GM21390 (cell line): ENCODE data around the gene CHD9.
"Not testable (repeated sequence)": the region's sequence is repeated elsewhere in the genome, so short reads cannot be mapped to it uniquely, and the experiment has no call there.

Source experiments
- ATAC-seq: cut with Tn5 transposase; IDR thresholded peaks from one replicate; pipeline ENCODE4 v1.9.1; 2021; ENCODE audit not compliant: unreplicated experiment

CHD9 gene

DNA sequence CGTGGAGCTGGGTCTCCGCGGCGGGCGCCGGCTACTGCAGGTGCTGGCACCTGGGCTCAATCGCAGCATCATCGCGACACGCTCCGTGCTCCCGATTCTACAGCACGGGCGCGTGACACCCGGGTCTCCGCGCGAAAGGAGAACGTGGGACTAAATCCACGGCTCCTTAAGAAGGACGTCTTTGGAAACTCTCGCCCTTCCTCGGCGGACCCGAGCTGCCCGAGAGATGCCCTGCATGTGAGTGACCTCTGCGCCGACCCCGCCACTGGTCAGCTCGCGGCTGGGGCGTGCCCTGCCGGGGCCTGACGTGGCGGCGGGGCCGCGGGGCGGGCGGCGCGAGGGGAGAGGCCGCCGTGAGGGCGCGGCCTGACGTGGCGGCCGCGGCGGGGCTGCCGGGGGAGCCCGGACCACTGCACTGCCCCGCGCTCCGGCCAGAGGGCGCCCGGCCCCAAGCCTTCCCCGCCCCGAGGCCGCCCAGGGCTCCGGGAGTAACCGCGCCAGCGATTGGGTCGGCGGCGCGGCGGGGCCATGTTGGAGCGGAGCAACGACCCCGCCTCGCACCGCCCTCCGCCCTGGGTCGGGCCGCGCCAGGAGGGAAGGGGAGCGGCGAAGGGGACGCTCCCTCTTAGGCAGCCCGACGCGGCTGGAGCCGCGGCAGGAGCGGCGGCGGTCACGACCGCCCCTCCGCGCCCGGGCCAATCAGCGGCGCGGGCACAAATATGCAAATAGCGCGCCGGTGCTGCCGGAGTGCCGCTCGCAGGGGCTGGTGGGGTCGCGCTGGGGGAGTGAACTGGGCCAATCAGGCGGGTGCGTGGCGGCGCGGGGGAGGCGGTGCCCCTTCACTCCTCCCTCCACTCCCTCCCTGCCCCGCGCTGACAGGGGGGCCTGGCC, 75.6 kb downstream of the CHD9 start:
- peak; percentile 82 for ATAC-seq

DNA sequence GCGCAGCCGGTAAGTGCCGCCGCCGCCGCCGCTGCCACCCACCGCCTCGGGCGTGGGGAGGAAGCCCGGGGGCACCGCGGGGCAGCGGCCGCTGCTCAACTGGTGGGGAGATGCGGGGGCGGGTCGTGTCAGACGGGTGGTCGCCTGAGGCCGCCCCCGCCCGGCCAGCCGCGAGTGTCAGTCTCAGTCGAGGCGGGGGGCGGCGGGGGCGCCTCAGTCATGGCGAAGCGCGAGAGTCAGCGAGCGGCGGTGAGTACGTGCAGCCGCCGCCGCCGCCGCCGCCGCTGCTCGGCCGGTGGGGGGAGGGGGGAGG, 76.2 kb downstream of the CHD9 start:
- no peak for ATAC-seq

DNA sequence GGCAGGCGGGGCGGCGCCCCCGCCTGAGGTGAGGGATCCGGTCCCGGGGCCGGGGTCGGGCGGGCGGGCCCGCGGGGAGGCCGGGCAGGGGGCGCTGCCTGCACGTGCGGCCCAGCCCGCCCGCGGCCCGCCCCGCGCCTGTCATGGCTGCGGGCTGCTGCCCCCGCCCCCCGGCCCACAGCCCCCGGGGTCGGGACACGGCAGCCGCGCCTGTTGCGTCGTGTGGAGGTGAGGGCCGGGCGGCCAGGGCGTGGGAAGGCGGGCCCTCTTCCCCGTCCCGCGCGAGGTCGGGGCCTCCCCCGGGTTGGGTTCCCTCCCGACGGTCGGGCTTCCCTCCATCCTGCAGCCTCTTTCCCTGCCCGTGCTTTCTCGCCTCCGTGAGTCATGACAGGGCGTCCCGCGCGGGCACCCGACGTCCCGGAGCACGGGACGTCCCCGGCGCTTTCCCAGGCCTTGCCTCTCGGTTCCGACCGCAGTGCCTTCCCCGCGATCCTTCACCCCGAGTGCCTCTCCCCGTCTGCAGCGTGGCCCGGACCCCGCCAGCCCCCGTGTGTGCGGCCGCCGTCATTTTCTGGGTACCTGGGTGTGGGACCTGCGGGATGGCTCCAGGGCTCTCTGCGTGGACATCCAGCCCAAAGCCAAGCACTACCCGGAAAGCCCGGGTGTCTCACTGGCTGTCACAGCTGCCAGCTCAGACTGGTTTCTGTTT, 76.7 kb downstream of the CHD9 start:
- no peak for ATAC-seq

DNA sequence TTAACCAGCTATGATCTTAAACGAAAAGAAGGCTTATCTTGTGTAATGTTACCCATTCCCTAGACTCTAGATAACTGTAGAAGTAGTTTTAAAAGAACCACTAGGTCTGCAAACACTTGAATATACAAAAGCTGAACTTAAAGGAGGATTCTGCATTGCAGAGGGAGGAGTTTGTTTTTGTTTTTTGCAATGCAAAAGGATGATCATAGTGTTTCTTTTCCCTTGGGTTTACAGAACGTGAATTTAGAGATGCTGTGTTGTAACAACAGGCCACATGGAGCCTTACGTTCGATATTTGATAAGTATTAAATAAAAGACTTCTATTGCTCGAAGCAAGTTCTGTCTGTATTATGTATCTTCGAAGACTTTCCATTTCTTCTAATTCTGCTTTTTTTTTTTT, 77.6 kb downstream of the CHD9 start:
- ATAC-seq = no peak

DNA sequence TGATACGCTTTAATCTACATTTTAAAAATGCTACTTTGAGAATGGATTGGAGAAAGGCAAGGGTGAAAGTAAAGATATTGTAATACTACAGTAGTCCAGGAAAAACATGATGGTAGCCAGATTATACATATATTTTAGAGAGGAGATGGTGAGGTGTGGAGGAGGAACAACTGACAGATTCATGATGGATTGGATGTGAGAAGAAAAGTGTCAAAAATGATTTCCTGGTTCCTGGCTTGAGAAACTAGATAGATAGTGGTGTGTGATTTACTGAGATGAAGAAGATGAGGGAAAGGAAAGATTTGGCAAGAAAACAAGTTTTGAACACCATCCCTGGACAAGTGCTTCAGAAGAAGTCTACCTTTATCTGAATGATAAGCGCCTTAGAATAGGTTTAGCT, 80.5 kb downstream of the CHD9 start:
- no peak for ATAC-seq

DNA sequence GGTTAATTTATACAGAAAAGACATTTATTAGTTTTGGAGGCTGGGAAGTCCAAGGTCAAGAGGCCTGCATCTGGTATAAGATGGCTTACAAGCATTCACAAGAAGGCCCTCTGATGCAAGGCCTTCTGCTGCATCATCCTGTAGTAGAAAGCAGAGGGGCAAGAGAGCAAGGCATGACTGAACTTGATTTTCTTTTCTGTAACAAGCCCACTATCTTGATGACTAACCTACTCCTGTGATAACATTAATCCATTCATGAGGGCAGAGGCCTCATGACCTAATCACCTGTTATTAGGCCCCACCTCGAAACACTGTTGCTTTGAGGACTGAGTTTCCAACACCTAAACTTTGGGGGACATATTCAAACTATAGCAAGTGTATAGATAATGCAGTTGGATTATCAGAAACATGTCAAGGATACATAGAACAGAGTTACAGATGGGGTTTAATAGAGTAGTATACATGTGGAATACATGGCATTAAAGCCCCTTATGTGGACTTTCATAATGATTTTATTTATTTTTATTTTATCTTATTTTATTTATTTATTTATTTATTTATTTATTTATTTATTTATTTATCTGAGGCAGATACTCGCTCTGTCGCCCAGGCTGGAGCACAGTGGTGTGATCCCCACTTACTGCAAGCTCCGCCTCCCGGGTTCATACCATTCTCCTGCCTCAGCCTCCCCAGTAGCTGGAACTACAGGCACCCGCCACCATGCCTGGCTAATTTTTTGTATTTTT, 88.2 kb downstream of the CHD9 start:
- no peak for ATAC-seq

DNA sequence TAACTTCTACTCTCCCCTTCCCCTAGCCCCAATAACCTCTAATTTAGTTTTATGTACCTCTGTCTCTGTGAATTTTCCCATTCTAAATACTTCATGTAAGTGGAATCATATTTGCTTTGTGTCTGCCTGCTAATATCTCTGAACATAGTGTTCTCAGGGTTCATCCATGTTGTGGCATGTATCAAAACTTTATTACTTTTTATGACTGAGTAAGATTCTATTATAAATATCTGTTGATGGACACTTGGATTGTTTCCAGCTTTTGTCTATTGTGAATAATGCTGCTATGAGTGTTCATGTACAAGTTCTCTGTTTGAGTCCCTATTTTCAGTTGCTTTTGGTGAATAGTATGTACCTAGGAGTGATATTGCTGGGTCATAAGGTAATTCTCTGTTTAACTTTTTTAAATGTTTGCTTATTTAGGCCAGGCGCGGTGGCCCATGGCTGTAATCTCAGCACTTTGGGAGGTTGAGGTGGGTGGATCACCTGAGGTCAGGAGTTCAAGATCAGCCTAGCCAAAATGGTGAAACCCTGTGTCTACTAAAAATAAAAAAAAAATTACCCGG, 92.8 kb downstream of the CHD9 start:
- ATAC-seq = no peak

DNA sequence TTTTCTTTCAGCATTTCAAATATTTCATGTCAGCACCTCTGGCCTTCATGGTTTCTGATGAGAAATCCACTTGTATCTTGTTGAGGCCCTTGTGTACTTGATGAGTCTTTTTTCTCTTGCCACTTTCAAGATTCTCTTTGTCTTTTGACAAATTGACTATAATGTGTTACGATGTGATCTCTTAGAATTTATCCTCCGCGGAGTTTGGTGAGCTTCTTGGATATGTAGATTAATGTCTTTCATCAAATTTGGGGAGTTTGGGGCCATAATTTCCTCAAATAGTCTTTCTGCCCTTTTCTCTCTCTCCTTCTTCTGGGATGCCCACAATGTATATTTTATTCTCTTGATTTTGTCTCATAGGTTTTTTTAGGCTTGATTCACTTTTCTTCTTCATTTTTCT, 96.0 kb downstream of the CHD9 start:
- no peak for ATAC-seq

DNA sequence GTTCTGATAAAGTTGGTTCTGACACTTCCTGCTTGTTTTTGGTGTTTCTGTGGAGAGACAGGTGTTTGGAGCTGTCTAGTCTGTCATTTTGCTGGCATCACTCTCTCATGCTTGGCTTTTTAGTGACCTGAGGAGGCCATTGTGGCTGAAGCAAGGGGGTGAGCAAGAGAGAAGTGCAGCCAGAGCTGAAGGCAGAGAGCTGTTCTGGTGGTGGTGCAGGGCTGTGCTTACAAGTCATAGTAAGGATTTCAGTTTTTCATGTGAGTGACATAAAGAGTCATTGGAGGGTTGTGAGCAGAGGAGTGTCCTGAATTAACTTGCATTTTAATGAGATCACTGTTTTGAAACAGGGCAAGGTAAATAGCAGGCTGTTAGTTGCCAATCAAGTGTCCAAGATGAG, 97.5 kb downstream of the CHD9 start:
- no peak for ATAC-seq

DNA sequence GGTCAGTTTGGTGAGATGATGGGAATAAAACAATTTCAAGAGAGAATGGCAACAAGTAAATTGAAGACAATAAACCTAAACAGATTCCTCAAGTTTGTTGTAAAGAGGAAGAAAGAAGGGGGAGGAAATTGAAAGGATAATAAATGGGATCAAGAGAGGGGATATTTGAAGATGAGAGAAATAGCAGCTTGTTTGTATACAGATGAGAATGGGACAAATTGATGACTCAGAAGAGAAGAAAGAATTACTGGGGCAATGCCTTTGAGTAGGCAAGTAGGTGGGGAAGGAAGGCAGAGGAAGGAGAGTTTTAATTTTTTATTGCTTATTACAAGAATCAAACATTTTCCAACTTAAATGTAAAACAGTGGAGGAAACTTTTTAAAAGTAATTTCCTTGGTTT, 98.3 kb downstream of the CHD9 start:
- no peak for ATAC-seq

DNA sequence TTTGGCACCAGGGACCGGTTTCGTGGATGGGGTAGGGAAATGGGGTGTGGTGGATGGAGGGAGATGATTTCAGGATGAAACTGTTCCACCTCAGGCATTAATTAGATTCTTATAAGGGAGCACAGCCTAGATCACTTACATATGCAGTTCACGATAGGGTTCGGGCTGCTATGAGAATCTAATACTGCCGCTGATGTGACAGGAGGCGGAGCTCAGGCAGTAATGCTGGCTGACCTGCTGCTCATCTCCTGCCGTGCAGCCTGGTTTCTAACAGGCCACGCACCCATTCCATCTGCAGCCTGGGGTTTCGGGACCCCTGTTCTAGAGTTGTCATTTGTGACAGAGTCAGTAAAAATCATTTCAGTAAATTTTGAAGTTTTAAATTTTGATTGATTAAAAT, 99.7 kb downstream of the CHD9 start:
- no peak for ATAC-seq

DNA sequence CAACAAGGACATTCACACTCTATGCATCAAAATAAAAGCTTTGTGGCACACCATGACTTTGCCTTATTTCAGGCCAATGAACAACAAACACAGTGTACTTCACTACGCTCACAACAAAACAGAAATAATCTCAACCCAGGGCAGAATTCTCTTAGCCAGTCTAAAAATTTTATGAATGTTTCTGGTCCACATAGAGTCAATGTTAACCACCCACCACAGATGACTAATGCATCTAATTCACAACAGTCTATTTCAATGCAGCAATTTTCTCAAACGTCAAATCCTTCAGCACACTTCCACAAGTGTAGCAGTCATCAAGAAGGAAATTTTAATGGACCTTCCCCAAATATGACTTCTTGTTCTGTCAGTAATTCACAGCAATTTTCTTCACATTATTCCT, 101.7 kb downstream of the CHD9 start:
- no peak for ATAC-seq

DNA sequence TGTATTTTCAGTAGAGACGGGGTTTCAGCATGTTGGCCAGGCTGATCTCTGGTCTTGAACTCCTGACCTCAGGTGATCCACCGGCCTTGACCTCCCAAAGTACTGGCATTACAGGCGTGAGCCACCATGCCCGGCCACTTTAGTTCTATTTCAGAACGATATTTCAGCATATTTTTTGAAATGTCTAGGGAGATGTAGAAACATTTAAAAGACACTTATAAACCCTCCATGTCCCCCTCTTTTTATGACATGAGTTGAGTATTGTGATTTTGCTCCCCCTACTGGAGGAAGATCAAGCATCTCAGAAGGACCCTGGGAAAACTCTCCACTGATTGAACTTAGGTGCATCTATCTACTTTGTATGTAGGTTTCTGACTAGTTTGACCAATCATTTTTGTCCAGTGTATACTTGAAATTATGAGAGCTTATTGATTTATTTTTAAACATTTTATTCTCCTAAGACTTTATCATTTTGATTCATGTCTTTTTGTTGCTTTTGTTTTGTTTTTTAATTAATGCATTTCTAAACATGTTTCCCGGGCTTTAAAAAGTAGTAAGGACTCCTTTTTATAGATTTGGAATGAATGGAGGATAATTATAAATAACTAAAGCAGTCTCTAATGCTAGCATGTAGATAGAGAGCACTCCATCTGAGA, 105.1 kb downstream of the CHD9 start:
- no peak for ATAC-seq

DNA sequence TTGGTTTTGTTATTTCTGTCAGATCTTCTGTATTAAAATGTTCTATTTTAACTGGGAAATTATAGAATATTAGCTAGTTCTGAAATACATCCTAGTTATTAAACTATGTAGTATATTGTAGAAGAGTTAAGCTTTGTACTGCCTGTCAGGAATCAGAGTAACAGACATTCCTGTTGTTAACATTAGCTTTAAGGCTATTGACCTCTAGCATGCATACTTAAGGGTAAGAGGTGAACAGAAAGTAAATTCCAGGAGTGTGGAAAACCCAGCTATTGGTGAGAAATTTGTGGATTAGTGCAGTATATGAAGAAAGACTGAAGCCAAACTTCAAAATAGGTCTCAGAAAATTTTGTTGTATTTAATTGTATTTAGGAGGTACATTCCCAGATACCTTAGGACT, 111.3 kb downstream of the CHD9 start:
- ATAC-seq = no peak

DNA sequence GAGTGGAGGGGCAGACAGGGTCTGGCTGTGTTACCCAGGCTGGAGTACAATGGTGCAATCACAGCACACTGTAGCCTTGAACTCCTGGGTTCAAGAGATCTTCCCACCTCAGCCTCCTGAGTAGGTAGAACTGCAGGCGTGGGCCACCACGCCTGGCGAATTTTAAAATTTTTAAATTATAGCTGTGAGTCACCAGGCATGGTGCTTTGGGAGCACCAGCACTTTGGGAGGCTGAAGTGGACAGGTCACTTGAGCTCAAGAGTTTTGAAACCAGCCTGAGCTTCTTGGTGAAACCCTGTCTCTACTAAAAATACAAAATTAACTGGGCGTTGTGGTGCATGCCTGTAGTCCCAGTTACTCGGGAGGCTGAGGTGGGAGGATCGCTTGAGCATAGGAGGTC, 114.0 kb downstream of the CHD9 start:
- no peak for ATAC-seq

DNA sequence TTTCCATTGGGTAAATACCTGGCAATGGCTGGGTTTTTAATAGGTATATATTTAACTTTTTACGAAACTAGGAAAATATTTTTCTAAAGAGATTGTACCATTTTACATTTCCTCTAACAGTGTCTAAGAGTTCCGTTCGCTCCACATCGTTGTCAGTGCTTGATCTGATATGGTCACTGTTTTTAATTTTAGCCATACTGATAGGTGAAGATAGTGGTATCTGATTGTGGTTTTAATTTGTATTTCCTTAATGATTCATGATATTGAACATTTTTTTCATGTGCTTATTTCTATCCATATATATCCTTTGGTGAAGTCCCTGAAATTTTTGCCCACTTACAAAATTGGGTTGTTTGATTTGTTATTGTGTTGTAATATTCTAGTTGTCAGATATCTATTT, 117.7 kb downstream of the CHD9 start:
- no peak for ATAC-seq

DNA sequence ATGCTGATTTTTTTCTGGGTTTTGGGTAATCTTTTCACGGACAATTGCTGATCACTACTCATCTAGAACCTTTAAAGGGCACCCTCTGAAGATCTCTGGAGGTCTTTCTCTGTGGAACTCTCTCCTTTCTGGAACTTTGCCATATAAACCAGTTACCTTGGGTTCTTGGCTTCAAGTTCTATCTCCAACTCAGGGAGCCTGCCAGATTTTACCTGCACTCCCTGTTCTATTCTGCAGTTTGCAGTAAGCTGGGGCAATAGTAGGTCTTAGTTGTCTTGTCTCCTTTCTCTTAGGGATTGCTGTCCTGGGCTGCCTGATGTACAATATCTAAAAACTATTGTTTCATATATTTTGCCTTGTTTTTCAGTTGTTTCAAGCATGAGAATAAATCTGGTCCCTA, 120.3 kb downstream of the CHD9 start:
- no peak for ATAC-seq

DNA sequence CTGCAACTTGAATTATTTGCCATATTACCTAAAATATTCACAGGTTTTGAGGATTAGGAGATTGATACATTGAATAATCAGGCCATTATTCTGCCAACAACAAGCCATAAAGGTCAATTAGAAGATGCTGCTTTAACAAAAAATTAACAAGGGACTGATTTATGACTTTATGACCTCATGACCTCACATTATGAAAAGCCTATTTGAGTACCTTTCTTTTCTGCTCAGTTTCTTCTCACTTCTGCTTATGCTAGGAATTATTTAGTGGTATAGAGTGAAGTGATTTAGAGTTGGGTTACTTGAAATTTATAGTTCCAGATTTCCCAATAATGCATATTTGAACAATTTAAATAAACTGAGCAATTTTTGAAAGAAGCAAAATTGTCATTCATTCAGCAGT, 121.6 kb downstream of the CHD9 start:
- ATAC-seq = no peak

DNA sequence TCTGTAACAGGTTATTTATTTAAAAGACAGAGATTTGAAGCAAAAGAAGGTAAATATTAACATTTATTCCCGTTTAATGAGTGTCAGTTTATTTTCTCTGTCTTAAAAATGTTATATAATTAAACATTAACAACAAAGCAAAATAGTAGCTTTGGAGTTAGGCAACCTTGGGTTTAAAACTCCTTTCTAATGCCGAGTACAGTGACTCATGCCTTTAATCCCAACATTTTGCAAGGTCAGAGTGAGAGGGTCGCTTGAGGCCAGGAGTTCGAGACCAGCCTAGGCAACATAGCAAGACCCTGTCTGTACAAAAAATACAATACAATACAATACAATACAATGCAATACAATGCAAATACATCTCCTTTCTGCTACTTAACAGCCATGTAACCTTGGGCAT, 128.7 kb downstream of the CHD9 start:
- ATAC-seq = no peak

DNA sequence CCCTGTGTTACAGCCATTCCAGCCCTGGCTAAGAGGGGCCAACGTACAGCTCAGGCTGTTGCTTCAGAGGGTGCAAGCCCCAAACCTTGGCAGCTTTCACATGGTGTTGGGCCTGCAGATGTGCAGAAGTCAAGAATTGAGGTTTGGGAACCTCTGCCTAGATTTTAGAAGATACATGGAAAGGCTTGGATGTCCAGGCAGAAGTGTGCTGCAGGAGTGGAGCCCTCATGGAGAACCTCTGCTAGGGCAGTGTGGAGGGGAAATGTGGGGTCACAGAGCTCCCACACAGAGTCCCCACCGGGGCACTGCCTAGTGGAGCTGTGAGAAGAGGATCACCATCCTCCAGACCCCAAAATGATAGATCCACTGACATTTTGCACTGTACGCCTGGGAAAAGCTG, 130.9 kb downstream of the CHD9 start:
- ATAC-seq = not testable (repeated sequence)

DNA sequence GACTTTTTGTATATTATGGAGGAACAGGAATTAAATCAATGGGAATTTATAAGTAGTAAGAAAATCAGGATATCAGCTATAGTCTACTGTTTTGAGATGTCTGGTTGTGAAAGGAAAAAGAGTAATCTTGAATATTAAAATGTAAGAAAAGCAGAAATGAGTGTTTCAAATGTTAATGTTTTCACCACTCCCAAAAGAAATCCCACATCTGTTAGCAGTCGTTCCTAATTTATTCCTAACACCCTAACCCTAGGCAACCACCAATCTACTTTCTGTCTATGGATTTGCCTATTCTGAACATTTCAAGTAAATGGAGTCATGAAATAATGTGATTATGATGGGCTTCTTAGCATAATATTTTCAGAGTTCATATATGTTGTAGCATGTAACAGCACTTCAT, 133.0 kb downstream of the CHD9 start:
- no peak for ATAC-seq
